ENCODE results near the gene ROGDI.

DNA sequence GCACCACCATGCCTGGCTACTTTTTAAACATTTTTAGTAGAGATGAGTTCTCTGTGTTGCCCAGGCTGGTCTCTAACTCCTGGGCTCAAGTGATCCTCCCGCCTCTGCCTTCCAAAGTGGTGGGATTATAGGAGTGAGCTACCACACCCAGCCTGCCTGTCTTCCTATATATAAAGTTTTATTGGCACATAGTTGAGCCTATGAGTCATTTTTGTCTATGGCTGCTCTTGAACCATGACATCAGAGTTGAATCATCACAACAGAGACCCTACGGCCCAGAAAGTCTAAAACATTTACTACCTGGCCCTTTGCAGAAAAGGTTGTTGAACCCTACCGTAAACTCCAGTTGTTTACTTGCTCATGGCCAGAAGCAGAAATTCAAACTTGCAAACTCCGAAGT is 22.2 kb downstream of the ROGDI start:
- TF ChIP-seq, protein P1, sequence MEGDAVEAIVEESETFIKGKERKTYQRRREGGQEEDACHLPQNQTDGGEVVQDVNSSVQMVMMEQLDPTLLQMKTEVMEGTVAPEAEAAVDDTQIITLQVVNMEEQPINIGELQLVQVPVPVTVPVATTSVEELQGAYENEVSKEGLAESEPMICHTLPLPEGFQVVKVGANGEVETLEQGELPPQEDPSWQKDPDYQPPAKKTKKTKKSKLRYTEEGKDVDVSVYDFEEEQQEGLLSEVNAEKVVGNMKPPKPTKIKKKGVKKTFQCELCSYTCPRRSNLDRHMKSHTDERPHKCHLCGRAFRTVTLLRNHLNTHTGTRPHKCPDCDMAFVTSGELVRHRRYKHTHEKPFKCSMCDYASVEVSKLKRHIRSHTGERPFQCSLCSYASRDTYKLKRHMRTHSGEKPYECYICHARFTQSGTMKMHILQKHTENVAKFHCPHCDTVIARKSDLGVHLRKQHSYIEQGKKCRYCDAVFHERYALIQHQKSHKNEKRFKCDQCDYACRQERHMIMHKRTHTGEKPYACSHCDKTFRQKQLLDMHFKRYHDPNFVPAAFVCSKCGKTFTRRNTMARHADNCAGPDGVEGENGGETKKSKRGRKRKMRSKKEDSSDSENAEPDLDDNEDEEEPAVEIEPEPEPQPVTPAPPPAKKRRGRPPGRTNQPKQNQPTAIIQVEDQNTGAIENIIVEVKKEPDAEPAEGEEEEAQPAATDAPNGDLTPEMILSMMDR (tag by site-specific recombination; IDR thresholded peaks at IDR 0.05), result no peak
- TF ChIP-seq ZNF548 (tag by site-specific recombination; IDR thresholded peaks at IDR 0.05) (no peak), ZNF837 (tag by site-specific recombination; IDR thresholded peaks at IDR 0.05) (no peak), YY1 (tag by site-specific recombination; IDR thresholded peaks at IDR 0.05) (no peak), RBAK (tag by site-specific recombination; IDR thresholded peaks at IDR 0.05) (no peak), ZBTB7A (tag by site-specific recombination; IDR thresholded peaks at IDR 0.05; ENCODE audit: low read depth) (no peak), KLF9 (tag by site-specific recombination; IDR thresholded peaks at IDR 0.05; ENCODE audit: low read depth) (no peak; the same call in 1 of the 2 replicates), ZNF138 (tag by site-specific recombination; IDR thresholded peaks at IDR 0.05; ENCODE audit: borderline replicate concordance) (no peak), ZNF341 (tag by site-specific recombination; IDR thresholded peaks at IDR 0.05; ENCODE audit: low read depth) (no peak), MZF1 (tag by site-specific recombination; IDR thresholded peaks at IDR 0.05; ENCODE audit: borderline replicate concordance) (no peak), ZNF549 (tag by site-specific recombination; IDR thresholded peaks at IDR 0.05) (no peak), PBX3 (CRISPR knock-in tag; IDR thresholded peaks at IDR 0.05) (no peak), ZBTB10 (tag by site-specific recombination; IDR thresholded peaks at IDR 0.05) (no peak), ZNF223 (tag by site-specific recombination; IDR thresholded peaks at IDR 0.05) (no peak)

All from HEK293 (cell line).